ENCODE data around the gene SIL1. TPM values are rescaled to one million over a fixed set of nuclear protein-coding genes. Genes with fewer than 3 reads are reported as not detected.
A peak's percentile ranks its signal among the peaks of the same experiment; 100 is the strongest.

SIL1 gene
- total RNA-seq, 1 experiment from 2014 or later = 114 TPM

DNA sequence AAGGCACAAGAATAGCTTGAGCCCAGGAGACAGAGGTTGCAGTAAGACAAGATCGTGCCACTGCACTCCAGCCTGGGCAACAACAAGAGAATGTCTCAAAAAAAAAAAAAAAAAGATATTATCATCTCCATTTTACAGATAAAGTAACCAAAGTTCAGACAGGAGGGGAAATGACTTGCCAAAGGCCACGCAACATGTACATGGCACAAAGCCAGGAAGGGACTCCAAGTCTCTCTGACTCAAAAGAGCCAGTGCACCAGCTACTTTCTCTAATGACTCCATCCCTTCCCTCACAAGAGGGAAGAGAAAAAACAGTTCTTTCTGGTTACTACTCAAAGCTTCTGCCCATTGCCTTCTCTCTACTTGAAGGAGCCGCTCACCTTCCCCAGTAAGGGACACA is 34.1 kb downstream of the SIL1 start:
- H3K4me1 Mint-ChIP-seq (ENCODE audit: insufficient read depth, unreplicated experiment) = peaks cover 26% of the 10 kb centered on the region
- no peak overlapping the region for H3K27ac Mint-ChIP-seq (ENCODE audit: low read depth, unreplicated experiment)
- intact Hi-C loops (cut with micrococcal nuclease) = no loop called here
- peak; percentile 62 for DNase-seq (ENCODE audit: unreplicated experiment)
- H3K27me3 Mint-ChIP-seq (ENCODE audit: insufficient read depth, unreplicated experiment) = no peaks in the 10 kb centered on the region
- H3K9me3 Mint-ChIP-seq (ENCODE audit: unreplicated experiment) = no peaks in the 10 kb centered on the region
- H3K36me3 Mint-ChIP-seq (ENCODE audit: insufficient read depth, unreplicated experiment) = peaks cover 11% of the 10 kb centered on the region
- POLR2A ChIA-PET = interaction anchor here (0.5 to 1.8 kb wide), 8 partner anchors 8 to 514 kb away, joined by 3 to 5 read pairs (median 4); no protein-coding TSS in a partner anchor
- CTCF ChIA-PET = interaction anchor here (0.7 to 1.9 kb wide), 3 partner anchors 16 to 126 kb away, joined by 3 to 6 read pairs (median 3); no protein-coding TSS in a partner anchor
- TF ChIP-seq, protein P1, sequence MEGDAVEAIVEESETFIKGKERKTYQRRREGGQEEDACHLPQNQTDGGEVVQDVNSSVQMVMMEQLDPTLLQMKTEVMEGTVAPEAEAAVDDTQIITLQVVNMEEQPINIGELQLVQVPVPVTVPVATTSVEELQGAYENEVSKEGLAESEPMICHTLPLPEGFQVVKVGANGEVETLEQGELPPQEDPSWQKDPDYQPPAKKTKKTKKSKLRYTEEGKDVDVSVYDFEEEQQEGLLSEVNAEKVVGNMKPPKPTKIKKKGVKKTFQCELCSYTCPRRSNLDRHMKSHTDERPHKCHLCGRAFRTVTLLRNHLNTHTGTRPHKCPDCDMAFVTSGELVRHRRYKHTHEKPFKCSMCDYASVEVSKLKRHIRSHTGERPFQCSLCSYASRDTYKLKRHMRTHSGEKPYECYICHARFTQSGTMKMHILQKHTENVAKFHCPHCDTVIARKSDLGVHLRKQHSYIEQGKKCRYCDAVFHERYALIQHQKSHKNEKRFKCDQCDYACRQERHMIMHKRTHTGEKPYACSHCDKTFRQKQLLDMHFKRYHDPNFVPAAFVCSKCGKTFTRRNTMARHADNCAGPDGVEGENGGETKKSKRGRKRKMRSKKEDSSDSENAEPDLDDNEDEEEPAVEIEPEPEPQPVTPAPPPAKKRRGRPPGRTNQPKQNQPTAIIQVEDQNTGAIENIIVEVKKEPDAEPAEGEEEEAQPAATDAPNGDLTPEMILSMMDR (IDR thresholded peaks at IDR 0.05; ENCODE audit: unreplicated experiment) = no peak
- no peak overlapping the region for H3K4me3 Mint-ChIP-seq (ENCODE audit: unreplicated experiment)
- BruUV-seq (replicated peaks) = no TSS peak

DNA sequence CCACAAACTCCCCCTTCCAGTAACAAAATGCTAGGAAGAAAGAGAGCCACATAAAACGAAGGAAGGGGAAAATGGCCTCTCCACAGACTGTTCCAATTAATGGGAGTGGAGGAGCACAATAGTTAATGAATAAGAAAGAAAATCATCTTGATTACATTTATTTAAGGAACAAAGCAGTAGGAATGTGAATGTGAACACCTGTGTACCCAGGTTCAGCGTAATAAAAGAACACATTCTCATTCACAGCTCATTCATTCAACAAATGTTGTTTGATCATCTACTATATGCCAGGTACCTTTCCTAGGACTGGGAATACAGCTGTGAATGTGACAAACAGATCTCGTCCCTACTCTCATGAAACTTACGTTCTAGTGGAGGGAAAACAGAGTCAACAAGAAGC is 35.7 kb downstream of the SIL1 start:
- CTCF ChIA-PET = interaction anchor here (0.6 to 1.2 kb wide), 4 partner anchors 10 to 151 kb away, joined by 3 read pairs; partner anchors contain the start of gene SIL1
- TF ChIP-seq, protein P1 (IDR thresholded peaks at IDR 0.05; ENCODE audit: unreplicated experiment) = no peak

DNA sequence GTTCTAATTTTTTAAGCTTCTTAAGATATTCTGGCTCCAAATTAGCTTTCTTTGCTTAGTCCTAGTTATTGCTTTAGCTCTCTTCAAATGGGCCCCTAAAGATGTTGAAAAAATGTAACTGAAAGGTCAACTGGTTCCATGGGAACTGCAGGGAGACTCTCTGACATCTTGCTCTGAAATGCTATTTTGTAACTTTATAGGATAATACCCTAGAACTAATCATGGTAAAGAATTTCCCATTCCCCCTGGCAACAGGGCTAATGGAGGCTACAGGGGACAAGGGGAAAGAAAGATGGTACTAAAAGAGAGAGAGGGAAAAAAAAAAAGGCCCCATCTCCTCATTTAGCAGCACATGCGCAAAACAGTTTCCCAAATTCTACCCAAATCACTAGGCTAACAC is 39.4 kb downstream of the SIL1 start:
- POLR2A ChIA-PET = interaction anchor here (1.4 to 4.6 kb wide), 3 partner anchors 9 to 39 kb away, joined by 3 to 19 read pairs (median 4); partner anchors contain the start of gene SIL1

More for the DNA sequence above, 35.7 kb downstream of the SIL1 start:
- H3K4me3 Mint-ChIP-seq (ENCODE audit: unreplicated experiment) = no peak overlapping the region
- peaks cover 11% of the 10 kb centered on the region for H3K36me3 Mint-ChIP-seq (ENCODE audit: insufficient read depth, unreplicated experiment)
- H3K27ac Mint-ChIP-seq (ENCODE audit: low read depth, unreplicated experiment) = no peak overlapping the region
- H3K9me3 Mint-ChIP-seq (ENCODE audit: unreplicated experiment) = no peaks in the 10 kb centered on the region
- POLR2A ChIA-PET = interaction anchor here (0.7 to 1.0 kb wide), 3 partner anchors 10 to 808 kb away, joined by 3 read pairs; no protein-coding TSS in a partner anchor
- no TSS peak for BruUV-seq (replicated peaks)
- DNase-seq (ENCODE audit: unreplicated experiment) = no peak
- H3K4me1 Mint-ChIP-seq (ENCODE audit: insufficient read depth, unreplicated experiment) = peaks cover 19% of the 10 kb centered on the region
- intact Hi-C loops (cut with micrococcal nuclease) = no loop called here
- H3K27me3 Mint-ChIP-seq (ENCODE audit: insufficient read depth, unreplicated experiment) = no peaks in the 10 kb centered on the region

DNA sequence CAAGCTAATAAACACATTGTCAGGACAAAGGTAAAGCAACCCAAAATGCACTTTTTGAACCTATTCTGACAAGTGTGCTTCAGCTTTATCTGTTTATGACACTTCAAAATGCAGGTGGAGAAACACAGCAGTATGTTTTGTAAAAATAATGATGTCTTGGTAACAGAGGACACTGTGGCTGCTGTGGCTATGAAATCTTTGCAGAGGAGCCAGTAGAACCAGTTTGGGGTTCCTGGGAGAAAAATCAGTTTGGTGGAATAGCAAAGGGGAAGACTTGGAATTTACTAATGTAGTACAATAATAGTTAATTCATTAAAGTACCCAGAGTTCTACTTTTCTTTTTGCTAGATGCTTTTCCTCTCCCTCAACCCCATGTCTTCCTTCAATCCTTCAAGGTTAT is 40.6 kb downstream of the SIL1 start:
- no peak for DNase-seq (ENCODE audit: unreplicated experiment)
- peaks cover 7% of the 10 kb centered on the region for H3K36me3 Mint-ChIP-seq (ENCODE audit: insufficient read depth, unreplicated experiment)
- H3K27me3 Mint-ChIP-seq (ENCODE audit: insufficient read depth, unreplicated experiment) = no peaks in the 10 kb centered on the region
- intact Hi-C loops (cut with micrococcal nuclease) = no loop called here
- TF ChIP-seq, protein P1 (IDR thresholded peaks at IDR 0.05; ENCODE audit: unreplicated experiment) = no peak
- CTCF ChIA-PET = no interaction called here
- H3K27ac Mint-ChIP-seq (ENCODE audit: low read depth, unreplicated experiment) = no peak overlapping the region
- POLR2A ChIA-PET = interaction anchor here (0.8 to 4.6 kb wide), 8 partner anchors 8 to 140 kb away, joined by 3 to 19 read pairs (median 4); partner anchors contain the start of gene SIL1
- H3K9me3 Mint-ChIP-seq (ENCODE audit: unreplicated experiment) = no peaks in the 10 kb centered on the region
- BruUV-seq (replicated peaks) = no TSS peak
- H3K4me1 Mint-ChIP-seq (ENCODE audit: insufficient read depth, unreplicated experiment) = peaks cover 12% of the 10 kb centered on the region
- no peak overlapping the region for H3K4me3 Mint-ChIP-seq (ENCODE audit: unreplicated experiment)

More for the DNA sequence above, 39.4 kb downstream of the SIL1 start:
- peaks cover 7% of the 10 kb centered on the region for H3K36me3 Mint-ChIP-seq (ENCODE audit: insufficient read depth, unreplicated experiment)
- no TSS peak for BruUV-seq (replicated peaks)
- CTCF ChIA-PET = interaction anchor here (0.7 to 1.2 kb wide), 2 partner anchors 8 to 334 kb away, joined by 3 to 4 read pairs; no protein-coding TSS in a partner anchor
- intact Hi-C loops (cut with micrococcal nuclease) = no loop called here
- no peaks in the 10 kb centered on the region for H3K9me3 Mint-ChIP-seq (ENCODE audit: unreplicated experiment)
- peaks cover 15% of the 10 kb centered on the region for H3K4me1 Mint-ChIP-seq (ENCODE audit: insufficient read depth, unreplicated experiment)
- no peak for DNase-seq (ENCODE audit: unreplicated experiment)
- no peak overlapping the region for H3K27ac Mint-ChIP-seq (ENCODE audit: low read depth, unreplicated experiment)
- H3K4me3 Mint-ChIP-seq (ENCODE audit: unreplicated experiment) = no peak overlapping the region
- no peaks in the 10 kb centered on the region for H3K27me3 Mint-ChIP-seq (ENCODE audit: insufficient read depth, unreplicated experiment)
- TF ChIP-seq, protein P1 (IDR thresholded peaks at IDR 0.05; ENCODE audit: unreplicated experiment) = no peak

Measured in MCF 10A (cell line).